ENCODE measurements around the gene POP7.
A peak's percentile ranks its signal among the peaks of the same experiment; 100 is the strongest.

POP7 gene

GRCh38 chr7:100684534-100685042 lies 21.3 kb upstream of the POP7 start:
- Mint-ChIP-seq H3K9me3 (ENCODE audit: low read depth) (no peaks in the 10 kb centered on the region), H3K4me1 (ENCODE audit: low read depth) (peaks cover 25% of the 10 kb centered on the region), H3K36me3 (no peaks in the 10 kb centered on the region), H3K27ac (no peak overlapping the region), H3K4me3 (no peak overlapping the region), H3K27me3 (no peaks in the 10 kb centered on the region)

DNA sequence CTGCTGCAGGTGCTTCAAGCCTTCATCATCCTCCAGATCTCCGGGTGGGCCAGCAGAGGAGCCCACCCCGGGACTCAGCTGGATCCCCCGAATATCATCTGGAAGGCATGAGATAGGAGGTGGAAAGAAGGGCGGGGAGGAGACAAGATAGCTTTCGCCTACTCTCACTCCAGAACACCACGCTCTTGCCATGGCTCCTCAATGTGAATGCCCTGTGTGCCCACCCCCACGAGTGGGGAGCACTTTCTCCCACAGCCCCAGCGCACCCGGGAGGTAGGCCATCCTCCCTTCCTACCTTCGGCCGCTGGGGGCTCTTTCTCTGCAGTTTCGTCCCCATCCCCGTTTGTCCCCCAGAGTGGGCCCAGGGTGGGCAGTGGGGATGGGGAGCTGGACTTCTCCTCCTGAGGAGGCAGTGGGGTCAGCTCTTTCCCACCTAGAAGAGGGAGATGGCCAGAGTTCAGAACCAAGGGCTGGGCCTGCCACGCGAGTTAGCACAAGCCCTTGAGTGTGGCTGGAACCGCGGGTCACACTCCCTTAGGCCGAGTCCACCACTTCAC lies 20.8 kb upstream of the POP7 start:
- peaks cover 27% of the 10 kb centered on the region for H3K4me1 Mint-ChIP-seq (ENCODE audit: low read depth)
- no peaks in the 10 kb centered on the region for H3K9me3 Mint-ChIP-seq (ENCODE audit: low read depth)
- H3K36me3 Mint-ChIP-seq: no peaks in the 10 kb centered on the region
- H3K27ac Mint-ChIP-seq: no peak overlapping the region
- no peaks in the 10 kb centered on the region for H3K27me3 Mint-ChIP-seq
- H3K4me3 Mint-ChIP-seq: no peak overlapping the region

DNA sequence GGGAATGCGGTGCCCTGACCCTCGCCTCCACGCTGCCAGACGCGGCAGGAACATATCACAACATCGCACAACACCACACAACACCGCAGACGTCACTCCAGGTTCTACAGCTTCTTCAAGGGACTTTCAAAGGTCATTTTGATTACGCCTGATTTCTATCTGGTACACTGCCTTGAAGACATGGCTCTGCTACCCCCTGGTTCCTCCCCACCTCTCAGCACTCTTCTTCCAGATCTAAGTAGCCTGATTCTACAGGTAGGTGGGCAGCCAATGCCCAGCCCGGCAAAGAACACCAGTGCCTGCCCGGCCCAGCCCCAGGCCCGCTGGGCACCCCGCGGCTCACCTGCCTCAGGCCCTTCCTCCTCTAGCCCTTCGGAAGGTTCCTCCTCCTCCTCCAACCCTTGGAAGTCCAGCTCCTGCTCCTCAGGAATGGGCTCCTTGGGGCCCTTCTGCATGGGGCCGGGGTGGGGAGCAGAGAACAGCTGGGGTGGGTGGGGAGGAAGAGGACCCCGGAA lies 20.2 kb upstream of the POP7 start:
- H3K27ac Mint-ChIP-seq: no peak overlapping the region
- H3K36me3 Mint-ChIP-seq: no peaks in the 10 kb centered on the region
- H3K9me3 Mint-ChIP-seq (ENCODE audit: low read depth): no peaks in the 10 kb centered on the region

DNA sequence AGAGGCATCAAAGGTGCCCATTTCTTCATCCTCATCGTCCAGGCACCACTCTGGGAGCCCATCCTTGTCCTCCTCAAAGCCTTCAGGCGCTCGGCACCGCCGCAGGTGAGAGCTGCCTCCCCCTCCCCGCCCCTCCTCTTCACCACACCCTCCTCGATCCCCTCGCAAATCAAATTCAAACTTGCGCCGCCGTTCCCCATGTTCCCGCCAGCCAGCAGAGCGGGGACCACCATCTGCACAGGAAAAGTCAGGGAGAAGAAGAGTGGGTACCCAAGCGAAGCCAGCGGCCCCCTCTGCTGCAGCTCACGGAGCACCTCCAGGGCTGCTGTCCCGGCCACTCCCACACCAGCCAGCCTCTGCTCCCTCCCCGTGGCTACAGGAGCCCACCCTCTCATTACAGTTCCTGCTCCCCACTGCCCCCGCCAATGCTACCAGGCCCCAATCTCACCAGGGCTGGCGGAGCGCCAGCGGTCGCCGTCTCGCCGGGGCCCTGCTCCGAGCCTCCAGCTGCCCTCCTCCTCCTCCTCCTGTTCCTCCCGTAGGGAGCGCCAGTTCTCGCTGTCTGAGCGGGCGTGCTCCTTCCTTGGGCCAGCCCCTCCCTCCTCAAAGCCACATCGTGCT lies 19.6 kb upstream of the POP7 start:
- Mint-ChIP-seq H3K4me1 (ENCODE audit: low read depth) (peaks cover 23% of the 10 kb centered on the region), H3K9me3 (ENCODE audit: low read depth) (no peaks in the 10 kb centered on the region), H3K27me3 (no peaks in the 10 kb centered on the region), H3K27ac (no peak overlapping the region), H3K4me3 (no peak overlapping the region), H3K36me3 (no peaks in the 10 kb centered on the region)

More for the DNA sequence above, 20.2 kb upstream of the POP7 start:
- Mint-ChIP-seq H3K4me3 (no peak overlapping the region), H3K27me3 (no peaks in the 10 kb centered on the region), H3K4me1 (ENCODE audit: low read depth) (peaks cover 24% of the 10 kb centered on the region)

DNA sequence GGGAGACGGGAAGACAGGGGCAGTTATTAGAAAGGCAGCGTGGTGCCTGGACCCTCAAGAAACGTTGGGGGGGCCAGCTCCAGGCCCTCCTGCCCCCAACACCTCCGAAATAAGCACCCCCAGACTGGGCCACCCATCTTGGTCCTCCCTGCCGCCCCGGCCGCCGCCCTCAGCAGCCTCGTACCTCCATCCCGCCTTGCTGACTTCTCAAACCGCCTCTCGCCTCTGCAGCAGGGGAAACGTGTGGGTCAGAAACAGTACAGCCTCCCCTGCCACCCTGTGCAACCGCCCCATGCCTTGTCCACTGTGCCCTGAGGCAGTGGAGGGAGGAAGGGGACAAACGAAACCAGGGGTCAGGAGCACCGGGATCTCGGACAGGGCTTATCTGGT lies 19.1 kb upstream of the POP7 start:
- Mint-ChIP-seq H3K4me1 (ENCODE audit: low read depth) (peaks cover 24% of the 10 kb centered on the region), H3K4me3 (no peak overlapping the region), H3K9me3 (ENCODE audit: low read depth) (no peaks in the 10 kb centered on the region), H3K27me3 (no peaks in the 10 kb centered on the region), H3K27ac (no peak overlapping the region), H3K36me3 (no peaks in the 10 kb centered on the region)

DNA sequence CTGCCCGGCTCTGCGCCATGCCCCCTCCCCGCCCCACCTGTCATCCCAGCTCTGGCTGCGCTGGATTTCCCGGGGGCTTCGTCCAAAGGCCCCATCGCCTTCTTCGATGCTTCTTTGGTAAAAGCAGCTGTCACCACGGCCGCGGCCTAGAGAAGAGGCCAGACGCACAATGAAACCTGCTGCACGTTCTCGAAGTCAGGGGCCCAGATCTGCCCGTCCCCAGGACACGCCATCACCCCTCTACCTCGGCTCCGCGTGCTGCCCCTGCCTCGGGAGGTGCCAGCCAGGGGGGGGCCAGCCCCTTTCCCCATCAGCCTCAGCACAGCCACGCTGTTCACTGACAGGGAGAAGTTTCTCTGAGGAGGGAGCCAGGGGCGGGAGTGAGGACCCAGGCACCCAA lies 18.7 kb upstream of the POP7 start:
- Mint-ChIP-seq H3K36me3 (no peaks in the 10 kb centered on the region), H3K4me3 (no peak overlapping the region), H3K27ac (no peak overlapping the region), H3K4me1 (ENCODE audit: low read depth) (peaks cover 27% of the 10 kb centered on the region), H3K27me3 (no peaks in the 10 kb centered on the region), H3K9me3 (ENCODE audit: low read depth) (no peaks in the 10 kb centered on the region)

GRCh38 chr7:100687751-100688300 lies 18.1 kb upstream of the POP7 start:
- Mint-ChIP-seq H3K4me3 (no peak overlapping the region), H3K9me3 (ENCODE audit: low read depth) (no peaks in the 10 kb centered on the region), H3K4me1 (ENCODE audit: low read depth) (peaks cover 31% of the 10 kb centered on the region), H3K36me3 (no peaks in the 10 kb centered on the region), H3K27ac (no peak overlapping the region), H3K27me3 (no peaks in the 10 kb centered on the region)

- Mint-ChIP-seq H3K4me1 (ENCODE audit: low read depth) (peaks cover 34% of the 10 kb centered on the region), H3K4me3 (no peak overlapping the region), H3K36me3 (no peaks in the 10 kb centered on the region), H3K9me3 (ENCODE audit: low read depth) (no peaks in the 10 kb centered on the region), H3K27me3 (no peaks in the 10 kb centered on the region), H3K27ac (peak overlapping the region; percentile 46)
These were observed 17.5 kb upstream of the POP7 start for GRCh38 chr7:100688326-100688860.

DNA sequence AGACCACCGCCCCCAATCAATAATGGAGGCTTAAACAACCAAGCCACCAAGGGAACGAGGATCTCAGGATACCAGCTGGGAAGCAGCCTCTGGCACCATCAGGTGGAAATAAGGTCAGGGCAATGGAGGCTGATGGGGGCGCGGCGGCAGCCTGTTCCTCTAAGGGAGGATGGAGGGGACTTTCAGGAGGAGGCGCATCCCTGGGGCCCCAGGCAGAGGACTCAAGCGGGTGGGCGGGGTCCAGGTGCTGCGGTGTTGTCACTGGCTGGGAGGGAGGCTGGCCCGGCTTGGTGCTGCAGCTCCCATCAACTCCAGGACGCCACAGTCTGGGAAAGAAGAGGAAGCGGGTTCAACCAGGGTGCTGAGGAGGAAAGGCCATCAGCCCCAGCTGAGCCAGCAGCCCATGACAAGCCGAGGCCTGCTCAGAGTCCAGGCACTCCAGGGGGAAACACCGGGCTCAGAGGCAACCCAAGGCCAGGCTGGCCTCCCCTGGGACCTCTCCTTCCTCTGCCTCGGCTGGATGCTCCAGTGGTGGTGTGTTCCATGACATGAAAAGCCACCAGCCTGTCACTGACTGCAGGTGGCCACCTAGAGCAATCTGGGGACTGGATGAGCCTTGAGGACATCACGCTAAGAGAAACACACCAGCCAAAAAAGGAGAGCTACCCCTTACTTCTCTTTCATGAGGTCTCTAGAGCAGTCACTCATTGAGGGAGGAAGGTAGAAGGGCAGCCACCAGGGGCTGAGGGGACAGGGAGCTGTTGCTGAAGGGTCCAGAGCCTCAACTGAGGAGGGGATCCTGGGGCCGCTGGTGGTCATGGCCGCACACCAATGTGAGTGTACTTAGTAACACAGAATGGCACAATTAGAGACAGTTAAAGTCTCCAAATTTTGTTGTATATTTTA lies 16.4 kb upstream of the POP7 start:
- Mint-ChIP-seq H3K27me3 (no peaks in the 10 kb centered on the region), H3K4me3 (no peak overlapping the region), H3K4me1 (ENCODE audit: low read depth) (peaks cover 34% of the 10 kb centered on the region), H3K27ac (peak overlapping the region; percentile 46), H3K36me3 (no peaks in the 10 kb centered on the region), H3K9me3 (ENCODE audit: low read depth) (no peaks in the 10 kb centered on the region)

- Mint-ChIP-seq H3K9me3 (ENCODE audit: low read depth) (no peaks in the 10 kb centered on the region), H3K4me3 (peak overlapping the region; percentile 96), H3K36me3 (no peaks in the 10 kb centered on the region), H3K4me1 (ENCODE audit: low read depth) (peaks cover 45% of the 10 kb centered on the region), H3K27ac (peak overlapping the region; percentile 88), H3K27me3 (no peaks in the 10 kb centered on the region)
These were observed 14.0 kb upstream of the POP7 start for GRCh38 chr7:100691676-100692577.

DNA sequence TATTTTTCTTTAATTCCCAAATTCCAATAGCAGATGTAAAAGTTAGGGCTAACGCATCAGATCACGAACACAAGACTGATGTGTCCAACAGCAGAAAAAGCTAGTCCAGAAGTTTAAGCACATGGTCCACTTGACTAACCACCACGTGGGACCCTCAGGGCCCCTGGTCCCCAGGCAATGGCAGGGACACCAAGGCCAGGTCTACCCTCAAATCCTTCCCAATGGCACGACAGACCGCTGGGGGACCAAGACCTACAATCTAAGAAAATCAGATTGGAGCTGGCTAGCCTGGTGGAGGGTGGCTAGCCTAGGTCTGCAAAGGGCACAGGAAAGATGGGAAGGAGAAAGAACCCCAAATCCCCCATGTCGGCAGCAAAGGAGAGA lies 13.4 kb upstream of the POP7 start:
- H3K9me3 Mint-ChIP-seq (ENCODE audit: low read depth): no peaks in the 10 kb centered on the region

DNA sequence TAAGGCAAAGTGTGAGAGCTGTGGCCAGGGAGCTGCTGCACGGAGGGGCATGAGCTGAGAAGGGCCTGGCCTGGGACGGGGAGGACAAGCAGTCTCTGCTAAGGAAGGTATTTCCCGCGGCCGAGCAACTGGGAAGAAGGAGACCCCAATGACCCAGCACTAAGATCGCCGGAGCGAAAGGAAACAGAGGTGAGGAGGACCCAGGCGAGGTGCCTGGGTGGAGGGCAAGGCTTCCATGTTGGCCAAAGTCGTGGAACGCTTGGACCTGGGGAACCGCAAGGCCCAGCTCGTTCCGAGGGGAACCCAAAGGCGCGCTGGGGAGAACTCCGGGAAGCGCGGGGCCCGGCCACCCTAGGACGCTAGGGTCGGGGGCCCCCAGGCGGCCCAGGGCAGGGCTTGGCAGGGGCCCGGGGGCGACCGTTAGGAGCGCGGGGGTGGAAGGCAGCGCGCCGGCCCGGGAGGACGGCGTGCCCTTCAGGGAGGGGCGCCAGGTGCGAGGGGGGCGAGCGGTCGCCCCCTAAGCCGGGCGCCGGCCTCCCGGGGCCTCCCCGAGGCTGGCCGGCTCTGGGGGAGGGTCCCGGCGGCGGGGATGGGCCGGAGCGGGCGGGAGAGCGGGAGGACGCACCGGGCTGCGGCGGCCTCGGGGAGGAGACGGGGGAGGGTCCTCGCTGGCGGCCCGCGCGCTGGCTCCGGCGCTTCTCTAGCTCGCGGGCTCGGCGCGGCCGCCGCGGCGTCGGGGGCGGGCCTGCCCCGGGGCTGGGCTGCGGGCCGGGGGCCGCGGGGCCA lies 12.4 kb upstream of the POP7 start:
- Mint-ChIP-seq H3K27ac (peak overlapping the region; percentile 88), H3K27me3 (no peaks in the 10 kb centered on the region), H3K9me3 (ENCODE audit: low read depth) (no peaks in the 10 kb centered on the region), H3K4me3 (peak overlapping the region; percentile 96), H3K36me3 (no peaks in the 10 kb centered on the region), H3K4me1 (ENCODE audit: low read depth) (peaks cover 45% of the 10 kb centered on the region)

More for the DNA sequence above, 13.4 kb upstream of the POP7 start:
- Mint-ChIP-seq H3K27me3 (no peaks in the 10 kb centered on the region), H3K4me1 (ENCODE audit: low read depth) (peaks cover 45% of the 10 kb centered on the region), H3K4me3 (peak overlapping the region; percentile 96), H3K27ac (peak overlapping the region; percentile 88), H3K36me3 (no peaks in the 10 kb centered on the region)

GRCh38 chr7:100694098-100694745 lies 11.7 kb upstream of the POP7 start, which contains the start of gene GIGYF1:
Gene GIGYF1, minus strand, starts transcription at chr7:100694250. Its CDS starts 6,012 bp downstream, at chr7:100688238.
- Mint-ChIP-seq H3K9me3 (ENCODE audit: low read depth) (no peaks in the 10 kb centered on the region), H3K4me3 (peak within 1 kb of the TSS; percentile 96), H3K27me3 (no peaks in the 10 kb centered on the region), H3K36me3 (no peaks in the 10 kb centered on the region), H3K27ac (peak within 1 kb of the TSS; percentile 88), H3K4me1 (ENCODE audit: low read depth) (peaks cover 38% of the 10 kb centered on the region)

Data from activated naive CD8-positive, alpha-beta T cell (primary cell).